Adipose tissue (tissue), 3 donors: ENCODE measurements around the gene VAMP3. TPM values are rescaled to one million over a fixed set of nuclear protein-coding genes. Genes with fewer than 3 reads are reported as not detected.

ENCODE experiments used
- H3K27ac ChIP-seq: one replicate; pipeline ENCODE4 v1.5.1; 2013; ENCODE audit warnings: low read depth, low read length
- WGBS, 3 donors: extraction: QIAGEN DNeasy Blood & Tissue Kit; methylation state at CpG; one replicate each; pipeline ENCODE4 v1.1.7; 2013; 5-methylcytosine and 5-hydroxymethylcytosine counted together
- polyA plus RNA-seq, 3 donors: library from polyadenylated mRNA; stranded (reverse); fragments of 200-250 nt; gene quantifications; one replicate each; pipeline ENCODE4 v1.2.3, GENCODE V29; 2013
- donor health status: healthy with polysubstance abuse.
- donor health status: Bipolar disorder and iron deficiency.
- donor health status: healthy.

The VAMP3 gene
- polyA plus RNA-seq, 3 donors = 24.6 to 122 (median 89.6) TPM

GRCh38 chr1:7755448-7755847, 15.6 kb upstream of the VAMP3 start:
- WGBS, 3 donors = 0 to 89% (median 50%) methylated on average over 1 of the region's 1 CpG

GRCh38 chr1:7760245-7760644, 10.9 kb upstream of the VAMP3 start:
- 72 to 79% (median 74%) methylated on average over 6 of the region's 6 CpGs for WGBS, 3 donors
- H3K27ac ChIP-seq = no peak overlapping the region

More at GRCh38 chr1:7755448-7755847, 15.6 kb upstream of the VAMP3 start:
- no peak overlapping the region for H3K27ac ChIP-seq

GRCh38 chr1:7761103-7761502, 10.0 kb upstream of the VAMP3 start:
- 54 to 81% (median 79%) methylated on average over 3 of the region's 3 CpGs for WGBS, 3 donors
- H3K27ac ChIP-seq = no peak overlapping the region

- 73 to 85% (median 76%) methylated on average over 4 of the region's 4 CpGs for WGBS, 3 donors
- H3K27ac ChIP-seq = no peak overlapping the region
These were observed 3.9 kb upstream of the VAMP3 start for GRCh38 chr1:7767176-7767575.

- no peak overlapping the region for H3K27ac ChIP-seq
- 49 to 62% (median 49%) methylated on average over 2 of the region's 2 CpGs for WGBS, 3 donors
These were observed 2.5 kb upstream of the VAMP3 start for GRCh38 chr1:7768583-7768982.

- WGBS, 3 donors = 89 to 91% (median 91%) methylated on average over 12 of the region's 12 CpGs
- no peak overlapping the region for H3K27ac ChIP-seq
These were observed 1.3 kb upstream of the VAMP3 start for GRCh38 chr1:7769673-7770412.

GRCh38 chr1:7770669-7770996, 463 bp upstream of the VAMP3 start:
- H3K27ac ChIP-seq = peak overlapping the region; percentile 78
- WGBS, 3 donors = 5 to 10% (median 8%) methylated on average over 6 of the region's 6 CpGs

- H3K27ac ChIP-seq = peak overlapping the region; percentile 78
- WGBS, 3 donors = 12 to 20% (median 19%) methylated on average over 12 of the region's 12 CpGs
These were observed 765 bp downstream of the VAMP3 start for GRCh38 chr1:7771823-7772299.

- H3K27ac ChIP-seq = no peak overlapping the region
- 68 to 80% (median 78%) methylated on average over 3 of the region's 3 CpGs for WGBS, 3 donors
These were observed 6.5 kb downstream of the VAMP3 start for GRCh38 chr1:7777591-7777990.

- WGBS, 3 donors = 78 to 97% (median 93%) methylated on average over 4 of the region's 4 CpGs
- H3K27ac ChIP-seq = no peak overlapping the region
These were observed 7.1 kb downstream of the VAMP3 start for GRCh38 chr1:7778133-7778628.

GRCh38 chr1:7780976-7781375, 9.9 kb downstream of the VAMP3 start:
- H3K27ac ChIP-seq = no peak overlapping the region
- 84 to 91% (median 88%) methylated on average over 9 of the region's 9 CpGs for WGBS, 3 donors

GRCh38 chr1:7781501-7781900, 10.4 kb downstream of the VAMP3 start:
- WGBS, 3 donors = 52 to 78% (median 53%) methylated on average over 7 of the region's 7 CpGs
- H3K27ac ChIP-seq = no peak overlapping the region

- H3K27ac ChIP-seq = no peak overlapping the region
- WGBS, 3 donors = 60 to 90% (median 63%) methylated on average over 16 of the region's 16 CpGs
These were observed 10.9 kb downstream of the VAMP3 start for GRCh38 chr1:7781923-7782495.

GRCh38 chr1:7783178-7783711, 12.1 kb downstream of the VAMP3 start:
- WGBS, 3 donors = 1 to 2% (median 2%) methylated on average over 13 to 32 of the region's 34 CpGs

GRCh38 chr1:7783826-7784491, 12.9 kb downstream of the VAMP3 start, which contains the start of gene PER3:
Gene PER3, plus strand, starts transcription at chr1:7784291. Its CDS starts 587 bp downstream, at chr1:7784878.
- peak within 1 kb of the TSS; percentile 54 for H3K27ac ChIP-seq
- WGBS, 3 donors = 0 to 2% (median 1%) methylated on average over 53 to 88 of the region's 90 CpGs

More at GRCh38 chr1:7783178-7783711, 12.1 kb downstream of the VAMP3 start:
- peak overlapping the region; percentile 54 for H3K27ac ChIP-seq

GRCh38 chr1:7784492-7785071, 13.5 kb downstream of the VAMP3 start:
- WGBS, 3 donors = 28 to 39% (median 33%) methylated on average over 52 of the region's 52 CpGs
- H3K27ac ChIP-seq = no peak overlapping the region

GRCh38 chr1:7785108-7785507, 14.0 kb downstream of the VAMP3 start:
- no peak overlapping the region for H3K27ac ChIP-seq
- WGBS, 3 donors = 81 to 91% (median 83%) methylated on average over 7 of the region's 7 CpGs

GRCh38 chr1:7786795-7787194, 15.7 kb downstream of the VAMP3 start:
- no peak overlapping the region for H3K27ac ChIP-seq
- 53 to 65% (median 55%) methylated on average over 5 of the region's 5 CpGs for WGBS, 3 donors

- WGBS, 3 donors = 79 to 86% (median 86%) methylated on average over 5 of the region's 5 CpGs
- H3K27ac ChIP-seq = no peak overlapping the region
These were observed 18.7 kb downstream of the VAMP3 start for GRCh38 chr1:7789828-7790227.
